K562 (cell line): Measurements from ENCODE around the gene TMEM154. TPM values are rescaled to one million over a fixed set of nuclear protein-coding genes. Genes with fewer than 3 reads are reported as not detected.

ENCODE experiments used
- ATAC-seq: fragments of 200-7000 bp; cut with Tn5 transposase; 3 replicates; pipeline ENCODE4 v1.9.1; 2020; ENCODE audit warnings: moderate library complexity
- BruUV-seq: library from RNA; stranded (reverse); fragments of 400-500 nt; replicated peaks from 2 replicates; lab custom pipeline; 2021; lab: Mats Ljungman, UMichigan
- CTCF ChIA-PET: fragments of 300-600 bp; formaldehyde crosslinking; extraction: SDS; loops from one replicate; lab custom pipeline; 2021; ENCODE audit warnings: low intra/inter-chr PET ratio; lab: Yijun Ruan, JAX
- POLR2A ChIA-PET: fragments of 300-600, 350-650 bp; sonication (Branson Sonifier 250); formaldehyde crosslinking; extraction: SDS; loops from one replicate; lab custom pipeline; 2021; ENCODE audit warnings: antibody characterized with exemption, inconsistent platforms; lab: Yijun Ruan, JAX
- DNase-seq, 4 experiments: peaks; one replicate each; pipeline versions ENCODE4 v3.0.0 to v3.0.0-alpha.2; 2011 to 2018; ENCODE audit warnings: low spot score in 3 of 4, mixed read lengths in 3 of 4; ENCODE audit errors: extremely low read depth in 1 of 4
- FAIRE-seq: peaks from 2 replicates; lab custom pipeline; 2011; peaks lifted over from hg19 to GRCh38; lab: Jason Lieb, UNC
- H2AFZ ChIP-seq: 2 replicates; pipeline ENCODE4 v1.6.0; 2011; ENCODE audit warnings: low read depth, low read length, control low read depth, inconsistent platforms
- H3K27ac ChIP-seq: fragments of 200-600 bp; 3 replicates; pipeline ENCODE4 v1.8.0; 2011; ENCODE audit warnings: low read depth, mild to moderate bottlenecking, control low read depth, inconsistent platforms, low read length, moderate library complexity, mixed read lengths; ENCODE audit errors: extremely low read depth
- H3K27me3 ChIP-seq, 2 experiments: fragments of 300-600 bp in 1 of 2; 2 replicates in 1 of 2; 3 replicates in 1 of 2; pipeline versions ENCODE4 v1.6.0 to v1.8.0; 2011; ENCODE audit warnings: inconsistent platforms in 2 of 2, low read length in 2 of 2, mild to moderate bottlenecking in 1 of 2, mixed read lengths in 1 of 2, moderate library complexity in 1 of 2; ENCODE audit not compliant: control insufficient read depth in 2 of 2, insufficient read depth in 2 of 2
- H3K36me3 ChIP-seq: fragments of 300-600 bp; 3 replicates; pipeline ENCODE4 v1.8.0; 2011; ENCODE audit warnings: mild to moderate bottlenecking, low read length, inconsistent platforms; ENCODE audit not compliant: control insufficient read depth, insufficient read depth
- H3K4me1 ChIP-seq, 2 experiments: fragments of 200-600 bp in 1 of 2; replicated peaks in 1 of 2; 2 replicates in 1 of 2; 3 replicates in 1 of 2; pipeline versions ENCODE4 v1.5.1 to v1.8.0; 2011; ENCODE audit warnings: inconsistent platforms in 2 of 2, low read length in 2 of 2, mild to moderate bottlenecking in 1 of 2, mixed read lengths in 1 of 2, moderate library complexity in 1 of 2; ENCODE audit not compliant: control insufficient read depth in 2 of 2, insufficient read depth in 2 of 2
- H3K4me2 ChIP-seq: 2 replicates; pipeline ENCODE4 v1.6.1; 2011; ENCODE audit warnings: low read length, control low read depth, inconsistent platforms, mixed read lengths; ENCODE audit not compliant: insufficient read depth
- H3K4me3 ChIP-seq: fragments of 200-600 bp; sonication (generic), shearing (Covaris generic); 2 replicates; pipeline ENCODE4 v1.5.1; 2016; ENCODE audit warnings: control low read depth, inconsistent platforms
- H3K79me2 ChIP-seq: fragments of 200-600 bp; 3 replicates; pipeline ENCODE4 v1.8.0; 2011; ENCODE audit warnings: low read length, inconsistent platforms; ENCODE audit not compliant: control insufficient read depth, insufficient read depth
- H3K9ac ChIP-seq, 2 experiments: 2 replicates each; pipeline versions ENCODE4 v1.6.0 to v1.6.1; 2011; ENCODE audit warnings: low read depth in 2 of 2, low read length in 2 of 2, control low read depth in 1 of 2, inconsistent platforms in 1 of 2, mild to moderate bottlenecking in 1 of 2, mixed read lengths in 1 of 2; ENCODE audit not compliant: insufficient read depth in 1 of 2
- H3K9me1 ChIP-seq: one replicate; pipeline ENCODE4 v1.6.0; 2011; ENCODE audit warnings: inconsistent platforms, mild to moderate bottlenecking, low read length, moderate library complexity; ENCODE audit not compliant: control insufficient read depth, insufficient read depth
- H3K9me3 ChIP-seq: replicated peaks from 2 replicates; pipeline ENCODE4 v1.5.1; 2011; ENCODE audit warnings: low read depth, low read length, inconsistent platforms; ENCODE audit not compliant: control insufficient read depth, insufficient read depth
- H4K20me1 ChIP-seq: replicated peaks from 2 replicates; pipeline ENCODE4 v1.6.1; 2011; ENCODE audit warnings: low read length, inconsistent platforms, mixed read lengths; ENCODE audit not compliant: control insufficient read depth, insufficient read depth
- CBX8 ChIP-seq: fragments of 200-600 bp; sonication (generic); IDR thresholded peaks from 2 replicates; pipeline ENCODE4 v1.6.1; 2012; ENCODE audit warnings: borderline replicate concordance, mixed run types, low read depth, mild to moderate bottlenecking, moderate library complexity, mixed read lengths, low read length, control low read depth, inconsistent platforms; ENCODE audit not compliant: poor library complexity, severe bottlenecking; ENCODE audit errors: extremely low read depth
- NONO ChIP-seq, 2 experiments: fragments of 200-400 bp in 1 of 2; fragments of 450-650 bp in 1 of 2; formaldehyde crosslinking in 1 of 2; IDR thresholded peaks; 2 replicates each; pipeline ENCODE4 v1.6.1; 2017; ENCODE audit warnings: low read depth in 2 of 2, mild to moderate bottlenecking in 2 of 2, moderate library complexity in 2 of 2, low read length in 1 of 2
- TGIF2 ChIP-seq: sonication (generic); formaldehyde crosslinking; IDR thresholded peaks from 2 replicates; pipeline ENCODE4 v1.8.1; 2022; ENCODE audit warnings: mild to moderate bottlenecking, missing genetic modification reagents, moderate library complexity
- ZFP30 ChIP-seq: fragments of 250-450 bp; sonication (Bioruptor Pico); IDR thresholded peaks from 2 replicates; pipeline ENCODE4 v1.8.0; 2022; ENCODE audit warnings: moderate library complexity, mild to moderate bottlenecking, inconsistent platforms, borderline replicate concordance
- ZNF282 ChIP-seq: sonication (generic); formaldehyde crosslinking; IDR thresholded peaks from 2 replicates; pipeline ENCODE4 v1.8.1; 2023; ENCODE audit warnings: missing genetic modification reagents
- WGBS: fragments of 100-300 bp; shearing (Covaris generic); methylation state at CpG from one replicate; pipeline ENCODE4 v1.1.6; 2016; ENCODE audit warnings: low coverage, mixed read lengths; ENCODE audit not compliant: insufficient coverage; ENCODE audit errors: missing lambda C conversion rate; 5-methylcytosine and 5-hydroxymethylcytosine counted together
- in situ Hi-C: fragments of 300-500 bp; cut with MboI; formaldehyde crosslinking; loops from 4 replicates; pipeline ENCODE4 v1.15.0; 2018; ENCODE audit warnings: inconsistent platforms, mixed read lengths
- intact Hi-C: fragments of 100-400 bp; cut with micrococcal nuclease; formaldehyde crosslinking; loops from 2 replicates; pipeline ENCODE4 v1.14.2; 2022
- polyA plus RNA-seq, 8 experiments: library from polyadenylated mRNA; depleted of rRNA in 4 of 8; stranded (reverse) in 5 of 8; unstranded in 3 of 8; fragments of >200 nt; fragmentation: Nextera tagmentation in 2 of 8; fragmentation: Illumina TruSeq in 1 of 8; extraction: Ambion mirVana in 2 of 8; extraction: Trizol in 1 of 8; gene quantifications; 2 replicates each; pipeline versions ENCODE4 v1.2.1 to v1.2.3, GENCODE V29; 2011 to 2014; ENCODE audit warnings: inconsistent platforms in 1 of 8, missing spikeins in 1 of 8
- total RNA-seq, 7 experiments: library from RNA; depleted of rRNA in 6 of 7; stranded (reverse); fragments of >200 nt in 6 of 7; fragmentation: Illumina TruSeq in 2 of 7; extraction: Trizol in 2 of 7; gene quantifications; 2 replicates each; pipeline versions ENCODE4 v1.2.1 to v1.2.3, GENCODE V29; 2011 to 2021; ENCODE audit warnings: low replicate concordance in 1 of 7
- TF ChIP-seq, protein P1 (sequence below): sonication (generic); formaldehyde crosslinking; IDR thresholded peaks from 2 replicates; pipeline ENCODE4 v1.8.0; 2022; ENCODE audit warnings: mild to moderate bottlenecking, missing genetic modification reagents, borderline replicate concordance

The TMEM154 gene
- total and polyA plus RNA-seq, 9 of the 15 experiments (the other 6 are each of a cell fraction or from before 2014, with no cell fraction given): 0.13 to 1.8 (median 0.58) TPM

DNA sequence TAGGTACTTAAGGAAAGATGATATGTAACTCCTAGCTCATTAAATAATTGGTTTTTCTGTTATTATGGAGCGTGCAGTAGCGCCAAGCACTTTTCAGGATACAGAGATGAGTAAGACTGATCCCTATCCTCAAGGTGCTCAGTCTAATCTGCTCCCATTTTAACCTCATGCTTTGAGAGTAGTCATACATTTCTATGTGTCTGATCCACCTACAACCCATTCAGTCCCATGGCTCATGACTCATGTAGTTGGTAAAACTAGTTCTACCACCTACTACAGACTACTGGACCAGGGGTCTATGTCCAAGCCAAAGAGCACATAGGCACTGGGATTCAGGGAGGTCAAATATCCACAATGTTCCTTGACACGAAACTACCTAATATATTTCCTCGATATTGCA, 60.8 kb downstream of the TMEM154 start:
- in situ Hi-C loops: no loop called here
- 2% methylated on average over 4 of the region's 4 CpGs for WGBS
- ChIA-PET CTCF (no interaction called here), POLR2A (no interaction called here)
- H3K4me3 ChIP-seq: no peak overlapping the region
- ATAC-seq (no peak), DNase-seq (no peak), FAIRE-seq (no peak)
- H3K9ac ChIP-seq: no peak overlapping the region
- H3K36me3 ChIP-seq: no peaks in the 10 kb centered on the region
- no peak overlapping the region for H2AFZ ChIP-seq
- no peaks in the 10 kb centered on the region for H3K9me3 ChIP-seq
- no peak for TF ChIP-seq CBX8
- no peak for TF ChIP-seq ZFP30 (CRISPR knock-in tag)
- no peak for TF ChIP-seq ZNF282
- TF ChIP-seq TGIF2 (CRISPR knock-in tag): no peak
- TF ChIP-seq, protein P1, sequence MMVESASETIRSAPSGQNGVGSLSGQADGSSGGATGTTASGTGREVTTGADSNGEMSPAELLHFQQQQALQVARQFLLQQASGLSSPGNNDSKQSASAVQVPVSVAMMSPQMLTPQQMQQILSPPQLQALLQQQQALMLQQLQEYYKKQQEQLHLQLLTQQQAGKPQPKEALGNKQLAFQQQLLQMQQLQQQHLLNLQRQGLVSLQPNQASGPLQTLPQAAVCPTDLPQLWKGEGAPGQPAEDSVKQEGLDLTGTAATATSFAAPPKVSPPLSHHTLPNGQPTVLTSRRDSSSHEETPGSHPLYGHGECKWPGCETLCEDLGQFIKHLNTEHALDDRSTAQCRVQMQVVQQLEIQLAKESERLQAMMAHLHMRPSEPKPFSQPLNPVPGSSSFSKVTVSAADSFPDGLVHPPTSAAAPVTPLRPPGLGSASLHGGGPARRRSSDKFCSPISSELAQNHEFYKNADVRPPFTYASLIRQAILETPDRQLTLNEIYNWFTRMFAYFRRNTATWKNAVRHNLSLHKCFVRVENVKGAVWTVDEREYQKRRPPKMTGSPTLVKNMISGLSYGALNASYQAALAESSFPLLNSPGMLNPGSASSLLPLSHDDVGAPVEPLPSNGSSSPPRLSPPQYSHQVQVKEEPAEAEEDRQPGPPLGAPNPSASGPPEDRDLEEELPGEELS (CRISPR knock-in tag): no peak
- no peak for TF ChIP-seq NONO (IDR thresholded peaks at IDR 0.05; ENCODE audit: low read depth in 2 of 2, low read length in 1 of 2)
- BruUV-seq: no TSS peak
- intact Hi-C loops: no loop called here
- H3K27me3 ChIP-seq: peaks cover 29 to 35% of the 10 kb centered on the region in 2 experiments
- no peak overlapping the region for H3K4me2 ChIP-seq
- H3K9me1 ChIP-seq: no peaks in the 10 kb centered on the region
- no peaks in the 10 kb centered on the region; the same call in 1 of the 2 replicates for H4K20me1 ChIP-seq
- no peak overlapping the region for H3K27ac ChIP-seq
- H3K79me2 ChIP-seq: no peaks in the 10 kb centered on the region
- no peaks in the 10 kb centered on the region for H3K4me1 ChIP-seq
